ENCODE results near the gene DPM1.

DPM1 gene

DNA sequence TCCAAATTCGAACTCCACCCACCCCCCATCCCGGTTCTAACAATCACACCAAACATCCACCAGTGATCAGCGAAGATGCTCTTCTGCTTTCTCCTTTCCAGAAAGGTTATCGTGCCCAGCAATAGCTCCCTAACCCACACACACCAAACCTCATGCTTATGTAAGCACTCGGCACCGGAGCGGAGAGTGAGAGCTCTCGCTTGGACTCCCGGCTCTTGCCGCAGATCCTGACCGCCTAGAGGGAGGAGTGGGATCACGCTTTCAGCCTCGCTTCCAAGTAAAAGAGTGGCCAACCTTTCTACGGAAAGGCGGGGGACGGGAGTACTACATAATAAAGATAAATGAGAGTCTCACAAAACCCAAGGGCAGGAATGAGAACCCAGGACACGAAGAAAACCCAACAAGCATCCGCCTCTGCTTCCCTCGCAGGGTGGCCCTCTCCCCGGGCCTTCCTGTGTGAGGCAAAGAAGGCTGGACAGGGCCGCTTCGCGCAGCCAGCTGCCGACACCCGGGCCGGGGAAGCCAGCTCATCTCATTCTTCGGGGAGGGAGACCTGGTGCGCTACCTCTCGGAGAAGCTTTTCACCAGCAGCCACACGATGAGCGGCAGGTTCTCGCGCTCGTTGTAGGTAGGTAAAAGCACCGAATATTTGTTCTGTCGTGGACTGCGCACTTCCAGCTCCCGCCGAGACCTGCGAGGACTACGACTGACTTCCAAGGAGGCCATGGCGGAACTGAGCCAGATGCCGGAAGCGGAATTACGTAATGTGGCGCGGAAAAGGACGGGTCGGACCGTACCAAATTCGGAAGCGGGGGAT is at the start of gene DPM1:
DPM1 (minus strand) TSS at position 735 of the 817 bp plus-strand sequence; CDS start at position 726, 9 bp downstream.
- DNase-seq: peak; percentile 90

DNA sequence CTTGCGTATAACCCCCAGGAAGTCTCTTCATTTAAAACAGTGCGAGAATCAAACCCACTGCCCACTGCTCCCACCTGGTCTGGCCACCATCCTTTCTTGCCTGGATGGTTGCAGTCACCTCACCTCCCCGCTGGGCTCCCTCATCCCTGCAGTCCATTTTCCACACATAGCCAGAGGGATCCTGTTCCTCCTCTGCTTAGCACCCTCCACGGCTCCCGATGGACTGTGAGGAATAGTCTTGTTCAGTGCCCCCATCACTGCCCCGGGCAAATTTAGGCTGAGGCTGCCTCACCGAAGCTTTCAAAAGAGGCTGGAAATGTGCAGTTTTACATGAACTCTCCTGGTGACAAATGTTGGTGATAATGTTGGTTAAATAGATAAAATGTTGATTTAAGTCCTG is 46.9 kb upstream of the DPM1 start:
- no peak for DNase-seq

DNA sequence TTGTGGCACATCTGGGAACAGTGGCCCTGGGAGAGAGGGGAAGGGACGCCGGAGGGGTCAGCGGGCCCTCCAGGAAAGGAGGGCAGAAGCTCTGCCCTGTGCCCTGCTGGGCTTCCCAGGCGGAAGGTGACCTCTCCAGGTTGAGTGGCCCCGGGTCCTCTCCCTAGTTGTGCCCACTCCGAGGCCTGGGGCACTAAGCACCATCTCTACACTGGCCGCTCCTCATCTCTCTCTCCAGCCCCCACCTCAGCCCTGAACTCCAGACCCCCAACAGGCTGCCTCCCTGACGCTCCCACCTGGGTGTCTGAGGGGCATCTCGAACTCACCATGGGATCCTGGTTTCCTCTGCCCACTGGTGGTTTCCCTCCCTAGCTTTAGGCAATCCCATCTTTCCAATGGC is 46.4 kb upstream of the DPM1 start:
- no peak for DNase-seq

DNA sequence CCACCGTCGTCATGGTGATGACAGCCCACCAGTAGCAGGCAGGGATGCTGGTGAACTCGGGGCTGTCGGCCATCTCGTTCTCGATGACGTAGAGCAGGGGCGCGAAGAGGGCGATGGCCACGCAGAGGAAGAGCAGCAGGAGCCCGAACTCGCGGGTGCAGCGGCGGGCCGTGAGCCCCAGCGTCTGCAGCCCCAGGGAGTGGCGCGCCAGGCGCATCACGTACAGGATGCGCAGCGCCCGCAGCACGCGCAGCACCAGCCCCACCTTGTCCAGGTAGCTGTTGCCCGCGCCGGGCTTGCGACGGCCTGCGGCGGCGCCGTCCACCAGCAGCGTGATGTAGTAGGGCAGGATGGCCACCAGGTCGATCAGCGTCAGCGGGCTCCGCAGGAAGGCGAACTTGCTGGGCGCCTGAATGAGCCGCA is 46.0 kb upstream of the DPM1 start:
- DNase-seq: no peak

DNA sequence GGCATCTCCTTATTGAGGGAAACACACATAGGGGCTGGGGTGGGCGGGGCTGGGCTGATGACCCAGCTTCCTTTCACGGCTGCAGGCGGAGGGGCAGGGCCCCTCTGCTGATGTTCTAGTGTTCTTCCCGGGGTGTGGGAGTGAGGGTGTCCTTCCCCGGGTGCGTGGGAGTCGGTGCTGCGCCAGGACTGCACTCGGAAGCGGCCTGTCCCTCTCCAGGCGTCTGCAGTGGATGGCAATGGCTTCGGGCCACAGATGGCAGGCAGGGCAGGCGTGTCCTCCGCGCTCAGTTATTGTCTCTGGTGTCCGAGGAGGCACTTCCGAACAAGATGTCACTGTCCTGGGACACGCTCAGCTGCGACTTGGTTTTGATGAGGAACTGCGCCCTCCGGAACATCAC is 45.4 kb upstream of the DPM1 start:
- no peak for DNase-seq

DNA sequence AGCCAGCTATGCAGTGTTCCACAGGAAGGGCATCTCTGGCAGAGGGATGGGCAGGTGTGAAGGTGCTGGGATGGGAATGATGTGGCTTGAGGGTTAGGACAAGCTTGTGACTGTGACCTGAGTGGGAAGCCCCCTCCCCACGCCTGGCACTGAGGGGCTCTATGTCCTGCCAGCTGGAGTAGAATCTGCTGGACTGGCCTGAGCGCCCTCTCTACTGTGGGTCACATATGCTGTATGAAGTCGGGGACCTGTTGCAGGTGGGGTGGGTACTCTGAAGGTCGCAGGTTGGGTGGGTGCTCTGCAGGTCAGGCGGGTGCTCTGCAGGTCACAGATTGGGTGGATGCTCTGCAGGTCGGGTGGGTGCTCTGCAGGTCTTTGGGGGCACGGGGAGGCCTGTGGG is 44.3 kb upstream of the DPM1 start:
- no peak for DNase-seq

DNA sequence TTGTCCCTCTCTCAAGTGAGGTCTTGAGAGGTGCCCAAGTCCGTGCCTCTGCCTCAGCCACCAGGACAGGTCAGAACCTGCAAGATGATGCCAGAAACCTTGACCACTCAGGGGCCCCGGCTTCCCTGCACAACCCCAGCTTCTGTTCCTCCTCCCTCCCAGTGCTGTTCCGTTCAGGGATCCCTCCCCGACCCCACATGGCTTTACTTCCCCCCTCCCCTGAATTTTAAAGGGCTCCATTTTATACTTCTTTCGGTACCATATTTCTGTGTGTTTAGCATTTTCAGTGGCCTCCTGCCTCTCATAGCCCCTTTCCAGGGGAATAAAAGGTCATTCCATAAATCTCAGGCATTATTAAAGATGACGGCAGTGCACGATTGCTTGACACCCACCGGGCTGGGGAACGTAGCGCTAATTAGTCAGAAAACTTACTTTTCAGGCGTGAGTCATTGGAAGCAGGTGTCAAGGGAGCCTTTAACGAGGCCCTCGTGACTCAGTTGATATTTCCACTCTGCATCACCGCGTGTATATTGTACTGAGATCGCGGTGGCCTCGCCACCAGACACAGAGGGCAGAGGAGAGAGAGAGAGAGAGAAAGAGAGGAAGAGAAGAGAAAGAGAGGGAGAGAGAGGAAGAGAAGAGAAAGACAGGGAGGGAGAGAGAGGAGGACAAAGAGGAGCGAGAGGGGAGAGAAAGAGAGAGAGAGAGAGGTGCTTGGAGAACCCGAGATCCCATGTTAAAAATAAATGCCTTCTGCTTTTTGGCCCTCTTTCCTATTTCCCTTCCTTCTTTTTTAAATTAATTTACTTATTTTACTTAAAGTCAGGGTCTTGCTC is 43.3 kb upstream of the DPM1 start:
- DNase-seq: no peak

DNA sequence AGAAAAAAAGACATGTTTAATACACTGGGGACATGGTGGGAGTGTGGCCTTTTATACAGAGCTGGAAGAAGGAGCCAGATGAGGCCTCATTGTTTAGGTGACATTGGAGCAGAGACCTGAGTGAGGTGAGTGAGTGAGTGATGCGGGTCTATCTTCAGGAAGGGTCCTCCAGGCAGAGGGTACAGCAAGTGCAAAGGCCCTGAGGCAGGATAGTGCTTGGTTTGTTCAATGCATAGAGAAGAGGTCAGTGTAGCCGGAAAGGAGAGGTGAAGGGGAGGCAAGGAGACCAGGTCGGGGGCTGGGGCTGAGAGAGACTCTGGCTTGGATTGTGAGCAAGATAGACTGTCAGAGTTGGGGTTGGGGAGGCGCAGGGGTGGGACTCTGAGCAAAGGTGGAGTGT is 41.0 kb upstream of the DPM1 start:
- DNase-seq: no peak

DNA sequence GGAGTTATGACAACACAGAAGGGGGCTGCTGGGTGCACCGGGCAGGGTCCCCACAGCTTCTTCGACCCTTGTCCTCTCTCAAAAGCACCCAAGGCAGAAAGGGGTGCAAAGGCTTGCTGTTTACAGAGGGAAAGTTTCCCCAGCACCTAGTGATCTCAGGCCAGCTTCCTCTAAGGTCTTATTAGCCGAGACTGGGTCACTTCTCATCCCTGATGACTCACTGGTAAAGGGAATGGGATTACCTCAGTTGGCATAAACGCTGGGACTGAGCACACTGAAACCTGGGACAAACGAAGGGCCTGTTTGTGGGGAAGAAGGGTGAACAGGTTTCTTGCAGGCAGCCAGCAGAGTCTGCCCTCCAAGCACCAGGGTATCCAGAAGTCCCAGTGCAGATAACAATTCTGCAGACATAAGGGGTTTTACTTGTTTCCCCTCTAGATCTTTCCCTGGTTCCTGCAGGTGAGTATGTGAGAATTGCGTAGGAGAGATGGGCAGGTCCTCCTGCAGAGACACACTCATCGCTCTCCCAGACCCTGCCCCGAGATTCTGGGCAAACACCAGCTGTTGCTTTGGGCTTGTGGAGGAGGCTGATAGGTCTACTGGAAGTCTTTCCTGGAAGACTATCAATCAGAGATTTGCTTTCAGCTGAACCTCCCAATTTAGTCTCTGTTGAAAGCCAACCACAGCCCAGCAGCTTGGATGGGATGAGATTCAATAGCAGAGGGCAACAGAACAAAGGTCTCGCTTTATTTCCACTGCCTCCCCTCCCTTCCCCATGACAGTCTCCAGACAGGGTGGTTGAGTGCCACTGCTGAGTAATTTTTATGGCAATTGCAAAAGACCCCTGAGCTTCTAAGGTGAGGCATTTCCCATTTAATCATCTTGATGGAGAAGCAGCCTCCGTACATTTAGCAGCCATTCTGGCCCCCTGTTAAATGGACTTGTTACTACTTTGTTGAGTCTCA is 38.9 kb upstream of the DPM1 start:
- no peak for DNase-seq

DNA sequence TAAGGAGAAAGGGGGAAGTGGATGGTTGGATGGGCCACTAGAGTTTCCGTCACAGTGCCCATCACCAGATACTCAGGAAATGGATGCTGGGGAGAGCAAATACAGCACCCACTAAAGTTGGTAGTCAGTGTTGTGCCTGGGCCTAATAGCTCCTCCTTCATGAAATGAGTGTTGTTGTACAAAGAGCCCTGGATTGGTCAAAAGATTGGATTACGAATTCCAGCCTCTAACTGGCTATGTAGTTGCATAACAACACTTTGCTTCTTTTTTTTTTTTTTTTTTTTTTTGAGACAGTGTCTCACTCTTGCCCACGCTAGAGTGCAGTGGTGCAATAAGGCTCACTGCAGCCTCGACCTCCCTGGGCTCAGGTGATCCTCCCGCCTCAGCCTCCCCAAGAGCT is 37.2 kb upstream of the DPM1 start:
- no peak for DNase-seq

DNA sequence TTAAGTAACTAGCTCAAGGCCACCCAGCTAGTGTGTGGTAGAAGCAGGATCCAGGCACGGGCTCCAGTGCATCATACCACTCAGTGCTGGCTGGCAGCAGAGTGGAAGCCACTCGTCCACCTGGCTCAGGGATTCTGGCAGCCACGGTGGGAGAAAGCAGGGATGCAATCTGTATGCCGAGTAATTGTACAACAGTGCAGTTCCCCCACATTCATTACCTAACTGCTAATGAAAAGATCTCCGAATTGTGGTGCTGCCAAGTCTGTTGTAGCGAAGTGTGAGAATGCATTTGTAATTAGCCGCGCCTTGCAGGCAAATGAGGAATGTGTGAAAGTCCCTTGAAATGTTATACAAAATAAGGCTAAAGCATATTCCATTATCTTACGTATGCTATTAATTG is 35.5 kb upstream of the DPM1 start:
- DNase-seq: no peak

DNA sequence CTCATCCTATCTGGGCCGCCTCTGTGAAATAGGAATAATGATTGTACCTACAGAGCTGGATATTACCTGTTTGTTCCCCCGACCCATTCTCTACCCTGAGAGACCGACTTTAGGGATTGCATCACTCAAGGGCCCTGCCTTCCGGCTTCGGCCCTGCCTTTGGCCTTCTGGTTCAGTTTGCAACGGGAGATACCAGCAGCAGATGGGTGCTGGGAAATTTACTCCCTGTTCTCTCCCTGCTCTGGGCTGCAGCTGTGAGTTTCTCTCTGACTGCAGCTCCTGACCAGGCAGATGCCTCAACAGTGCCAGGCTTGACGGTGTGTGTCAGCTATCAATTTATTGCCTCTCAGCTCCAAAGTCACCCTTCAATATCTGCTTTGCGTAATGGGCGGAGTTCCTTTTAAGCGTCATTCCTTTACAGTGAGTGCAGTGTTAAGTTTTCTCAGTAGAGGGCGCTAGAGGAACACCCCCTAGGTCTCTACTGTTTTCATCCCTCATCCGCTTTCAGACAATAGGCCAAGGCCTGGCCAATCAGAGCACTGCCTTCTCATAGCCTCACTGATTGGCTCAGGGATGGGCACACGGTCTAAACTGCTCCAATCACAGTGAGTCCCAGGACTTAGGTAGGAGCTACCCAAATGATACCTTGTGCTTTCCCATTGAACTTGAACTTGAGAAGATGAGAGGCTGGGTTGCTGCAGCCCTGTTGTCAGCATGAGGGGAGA is 34.6 kb upstream of the DPM1 start:
- peak; percentile 10 for DNase-seq

DNA sequence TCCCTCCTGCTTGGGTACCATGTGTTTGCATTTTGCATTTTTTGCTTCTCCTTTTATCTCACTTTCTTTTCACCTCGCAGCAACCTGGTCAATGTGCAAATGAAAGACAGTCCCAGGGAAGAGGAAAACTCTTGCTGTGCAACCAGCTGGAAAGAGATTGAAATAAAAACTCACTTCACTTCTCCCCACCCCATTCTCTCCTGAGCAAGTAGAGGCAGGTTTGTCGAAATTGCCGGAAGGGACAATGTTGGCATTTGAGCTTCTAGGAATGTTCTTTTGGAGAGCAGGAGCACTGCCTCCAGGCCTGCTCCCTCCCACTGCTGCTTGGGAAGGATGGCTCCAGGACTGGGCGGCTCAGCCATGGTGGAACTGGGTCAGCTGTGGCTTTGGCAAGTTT is 34.0 kb upstream of the DPM1 start:
- no peak for DNase-seq

DNA sequence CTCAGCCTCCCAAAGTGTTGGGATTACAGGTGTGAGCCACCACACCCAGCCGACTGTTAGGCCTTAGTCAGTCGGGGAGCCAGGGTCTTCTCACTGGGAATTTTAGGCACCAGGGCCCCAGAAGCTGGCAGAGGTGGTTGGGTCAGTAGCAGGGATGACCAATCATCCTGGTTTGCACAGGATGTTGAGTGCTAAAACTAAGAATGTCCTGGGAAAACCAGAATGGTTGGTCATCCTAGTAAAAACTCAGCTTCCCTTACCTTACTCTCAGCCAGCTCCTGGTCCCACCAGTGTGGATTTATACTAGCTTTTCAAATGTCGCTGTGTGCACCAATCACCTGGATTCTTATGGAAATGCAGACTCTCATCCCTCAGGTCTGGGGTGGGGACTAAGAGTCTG is 32.7 kb upstream of the DPM1 start:
- no peak for DNase-seq

DNA sequence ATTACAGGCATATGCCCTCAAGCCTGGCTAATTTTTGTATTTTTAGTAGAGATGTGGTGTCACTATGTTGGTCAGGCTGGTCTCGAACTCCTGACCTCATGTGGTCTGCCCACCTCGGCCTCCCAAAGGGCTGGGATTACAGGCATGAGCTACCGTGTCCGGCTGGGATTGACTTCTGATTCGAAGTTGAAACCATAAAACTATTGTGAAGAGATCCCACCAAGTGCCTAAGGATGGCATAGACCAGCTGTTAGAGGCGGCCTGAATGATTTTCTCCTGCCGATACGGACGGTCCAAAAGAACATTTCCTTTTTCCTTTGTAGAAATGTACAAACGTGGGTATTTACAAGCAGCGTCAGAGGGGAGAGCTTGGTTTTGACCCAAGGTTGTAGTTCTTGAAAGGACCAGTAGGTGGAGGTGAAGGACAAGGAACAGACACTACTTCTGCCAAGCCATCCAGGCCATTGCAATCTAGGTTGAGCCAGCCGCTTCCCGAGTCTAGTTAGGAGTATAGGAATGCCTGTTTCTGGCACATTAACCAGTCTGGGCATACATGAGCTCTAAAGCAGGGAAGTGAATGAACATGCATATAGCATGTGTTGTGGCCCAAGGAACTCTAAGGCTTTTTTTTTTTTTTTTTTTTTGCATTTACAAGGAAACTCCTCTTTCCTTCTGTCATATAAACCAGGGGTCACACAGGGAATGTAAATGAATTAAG is 29.3 kb upstream of the DPM1 start:
- DNase-seq: peak; percentile 69

DNA sequence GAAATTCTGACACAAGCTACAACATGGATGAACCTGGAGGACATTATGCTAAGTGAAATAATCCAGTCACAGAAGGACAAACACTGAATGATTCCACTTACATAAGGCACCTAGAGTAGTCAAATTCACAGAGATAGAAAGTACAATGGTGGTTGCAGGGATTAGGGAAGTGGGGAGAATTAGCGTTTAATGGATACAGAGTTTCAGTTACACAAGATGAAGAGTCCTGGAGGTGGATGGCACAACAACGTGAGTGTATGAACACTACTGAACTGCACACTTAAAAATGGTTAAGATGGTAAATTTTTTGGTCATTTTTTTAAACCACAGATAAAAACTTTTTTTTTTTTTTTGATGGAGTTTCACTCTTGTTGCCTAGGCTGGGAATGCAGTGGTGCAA is 25.0 kb upstream of the DPM1 start:
- no peak for DNase-seq

DNA sequence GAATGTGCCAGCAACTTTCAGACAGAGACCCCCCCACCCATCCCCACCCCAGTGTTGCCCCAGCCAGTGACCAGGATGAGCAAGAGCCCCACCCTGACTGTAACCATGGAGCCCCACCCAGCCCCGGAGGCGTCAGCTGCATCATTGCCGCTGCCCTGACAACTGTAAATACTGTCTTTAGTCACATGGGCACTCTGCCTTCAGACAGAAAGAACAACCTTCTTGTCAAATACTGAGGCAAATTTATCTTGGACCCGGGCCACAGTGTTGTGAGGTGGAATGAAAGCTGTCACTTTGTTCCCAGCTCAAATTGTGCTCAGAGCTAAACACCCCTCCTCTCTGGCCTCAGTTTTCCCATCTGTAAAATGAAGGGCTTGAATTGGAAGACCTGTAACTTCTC is 24.0 kb upstream of the DPM1 start:
- peak; percentile 33 for DNase-seq

DNA sequence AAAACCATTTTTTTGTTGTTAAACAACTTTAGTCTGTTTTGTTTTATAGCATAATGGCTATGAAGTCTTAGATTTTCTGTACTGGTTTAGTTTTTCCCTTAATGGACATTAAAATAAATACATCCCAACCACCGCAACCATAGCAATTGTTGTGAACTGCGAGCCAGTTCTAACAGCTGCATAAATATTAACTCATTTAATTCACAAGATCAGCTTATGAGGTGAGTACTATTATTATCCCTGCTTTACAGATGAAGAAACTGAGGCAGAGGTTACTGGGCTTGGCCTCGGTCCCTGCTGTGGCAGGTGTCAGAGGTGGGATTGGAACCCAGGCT is 23.3 kb upstream of the DPM1 start:
- no peak for DNase-seq

DNA sequence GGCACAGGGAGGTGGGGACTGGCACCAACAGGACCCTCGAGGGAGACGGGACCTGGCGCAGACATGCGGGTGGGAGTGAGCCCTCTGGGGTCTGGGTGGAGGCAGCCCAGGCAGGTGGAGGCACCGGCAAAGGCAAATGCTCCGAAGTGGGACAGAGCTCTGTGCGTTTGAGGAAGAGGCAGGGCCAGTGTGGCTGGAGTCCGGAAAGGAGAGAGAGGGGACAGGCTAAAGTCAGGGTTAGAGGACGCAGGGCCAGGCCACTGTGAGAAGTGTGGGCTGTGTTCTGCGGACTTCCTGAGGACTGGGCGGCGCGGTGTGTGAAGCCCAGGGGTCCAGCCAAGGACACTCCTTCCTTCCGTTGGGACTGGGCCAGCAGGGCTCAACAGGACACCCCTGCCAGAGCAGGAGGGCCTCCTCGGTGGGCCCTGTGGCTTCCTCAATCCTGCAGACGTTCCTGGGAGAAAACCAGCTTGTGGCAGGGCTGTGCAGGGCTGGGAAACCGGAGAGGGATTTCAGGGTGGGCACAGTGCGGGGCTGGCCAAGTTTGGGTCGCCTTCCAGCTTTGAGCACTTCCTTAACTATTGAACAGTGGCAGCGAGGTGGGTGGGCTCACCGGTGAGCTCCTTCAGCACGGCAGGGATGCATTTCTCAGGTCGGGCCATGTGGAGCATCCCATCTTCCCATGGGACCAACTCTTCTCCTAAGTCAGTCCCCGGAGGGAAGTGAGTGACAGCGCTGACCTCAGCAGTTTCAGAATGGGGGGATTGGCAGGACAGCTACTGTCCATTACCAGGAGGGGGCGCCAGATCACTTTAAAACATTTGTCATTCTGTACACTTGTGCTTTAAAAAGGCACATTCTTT is 22.8 kb upstream of the DPM1 start:
- peak; percentile 48 for DNase-seq

DNA sequence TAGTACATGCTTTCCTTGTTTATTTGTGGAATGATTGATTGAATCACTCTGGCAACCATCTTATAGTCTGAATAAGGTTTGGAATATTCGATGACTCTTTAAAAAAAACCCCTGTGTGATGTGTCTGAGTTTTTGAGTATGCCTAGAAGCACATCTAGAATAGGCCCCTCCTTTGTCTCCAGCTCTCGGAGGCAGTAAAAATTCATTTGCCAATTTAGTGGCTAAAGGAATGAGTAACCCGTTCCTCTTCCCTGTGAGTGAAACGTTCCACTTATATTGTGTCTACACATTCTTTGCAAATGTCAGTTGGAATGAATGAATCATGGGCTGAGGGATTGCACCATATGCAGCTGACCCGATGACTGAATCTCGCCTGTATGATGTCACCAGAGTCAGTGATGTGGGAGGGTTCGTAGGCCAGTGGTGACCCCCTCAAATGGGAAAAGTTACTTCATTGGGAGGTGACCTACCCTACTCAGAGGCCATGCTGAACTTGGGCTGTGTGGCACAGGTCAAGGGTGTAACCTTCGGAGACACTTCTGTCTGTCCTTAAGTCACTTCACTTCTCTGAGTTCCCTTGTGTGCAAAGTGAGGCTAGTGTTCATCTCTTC is 21.8 kb upstream of the DPM1 start:
- no peak for DNase-seq
